ENCODE measurements around the gene MEIS2. TPM values are rescaled to one million over a fixed set of nuclear protein-coding genes. Genes with fewer than 3 reads are reported as not detected.

Gene MEIS2
- total RNA-seq, 1 experiment from 2014 or later, result 17.5 TPM

DNA sequence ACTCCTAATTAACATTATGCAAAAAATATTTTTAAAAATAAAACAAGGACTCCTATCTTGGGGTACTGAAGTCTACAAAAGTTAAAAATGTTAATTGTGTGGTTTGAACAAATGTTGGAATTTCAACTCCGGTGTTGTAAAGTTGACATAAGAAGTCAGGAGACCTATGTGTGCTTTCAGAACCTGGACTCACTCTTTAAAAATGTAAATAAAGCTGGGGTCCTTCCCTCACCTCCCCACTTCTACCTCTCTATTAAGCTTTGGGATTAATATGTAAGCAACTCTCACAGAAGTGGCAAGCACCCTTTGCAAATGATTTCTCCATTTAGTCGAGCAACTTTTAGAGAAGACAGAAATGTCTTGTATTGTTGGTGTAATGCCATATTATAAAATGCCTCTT, 11.9 kb downstream of the MEIS2 start:
- Histone ChIP-seq H3F3A (ENCODE audit: low read length, unreplicated experiment) (no peaks in the 10 kb centered on the region), H3K4me3 (ENCODE audit: low read length) (no peak overlapping the region), H4K20me1 (ENCODE audit: low read length) (no peaks in the 10 kb centered on the region), H3K27ac (ENCODE audit: low read length) (no peak overlapping the region), H3K36me3 (ENCODE audit: low read depth, low read length) (peaks cover 13% of the 10 kb centered on the region), H3K79me2 (ENCODE audit: low read length) (no peaks in the 10 kb centered on the region), H3K9me2 (replicated peaks; ENCODE audit: low read length) (no peaks in the 10 kb centered on the region), H3K27me3 (ENCODE audit: low read length) (no peaks in the 10 kb centered on the region), H3K9me3 (ENCODE audit: low read length) (no peaks in the 10 kb centered on the region), H3K4me2 (ENCODE audit: low read length) (no peak overlapping the region), H3K4me1 (ENCODE audit: insufficient read depth, low read length) (no peaks in the 10 kb centered on the region), H3K9ac (ENCODE audit: low read length) (no peak overlapping the region), H2AFZ (ENCODE audit: low read length) (no peak overlapping the region)
- intact Hi-C loops (cut with micrococcal nuclease), result no loop called here
- DNase-seq, result no peak
- ChIA-PET POLR2A (ENCODE audit: unreplicated experiment) (no interaction called here), CTCF (no interaction called here)
- ATAC-seq, result no peak
- no TSS peak for BruUV-seq (replicated peaks)
- TF ChIP-seq EZH2 (IDR thresholded peaks at IDR 0.05; ENCODE audit: low read length, unreplicated experiment) (no peak), EZH2phosphoT487 (IDR thresholded peaks at IDR 0.05; ENCODE audit: borderline replicate concordance, low read length) (no peak)
- TF ChIP-seq, protein P1, sequence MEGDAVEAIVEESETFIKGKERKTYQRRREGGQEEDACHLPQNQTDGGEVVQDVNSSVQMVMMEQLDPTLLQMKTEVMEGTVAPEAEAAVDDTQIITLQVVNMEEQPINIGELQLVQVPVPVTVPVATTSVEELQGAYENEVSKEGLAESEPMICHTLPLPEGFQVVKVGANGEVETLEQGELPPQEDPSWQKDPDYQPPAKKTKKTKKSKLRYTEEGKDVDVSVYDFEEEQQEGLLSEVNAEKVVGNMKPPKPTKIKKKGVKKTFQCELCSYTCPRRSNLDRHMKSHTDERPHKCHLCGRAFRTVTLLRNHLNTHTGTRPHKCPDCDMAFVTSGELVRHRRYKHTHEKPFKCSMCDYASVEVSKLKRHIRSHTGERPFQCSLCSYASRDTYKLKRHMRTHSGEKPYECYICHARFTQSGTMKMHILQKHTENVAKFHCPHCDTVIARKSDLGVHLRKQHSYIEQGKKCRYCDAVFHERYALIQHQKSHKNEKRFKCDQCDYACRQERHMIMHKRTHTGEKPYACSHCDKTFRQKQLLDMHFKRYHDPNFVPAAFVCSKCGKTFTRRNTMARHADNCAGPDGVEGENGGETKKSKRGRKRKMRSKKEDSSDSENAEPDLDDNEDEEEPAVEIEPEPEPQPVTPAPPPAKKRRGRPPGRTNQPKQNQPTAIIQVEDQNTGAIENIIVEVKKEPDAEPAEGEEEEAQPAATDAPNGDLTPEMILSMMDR (conservative IDR thresholded peaks at IDR 0.05; ENCODE audit: low read depth, low read length), result no peak

DNA sequence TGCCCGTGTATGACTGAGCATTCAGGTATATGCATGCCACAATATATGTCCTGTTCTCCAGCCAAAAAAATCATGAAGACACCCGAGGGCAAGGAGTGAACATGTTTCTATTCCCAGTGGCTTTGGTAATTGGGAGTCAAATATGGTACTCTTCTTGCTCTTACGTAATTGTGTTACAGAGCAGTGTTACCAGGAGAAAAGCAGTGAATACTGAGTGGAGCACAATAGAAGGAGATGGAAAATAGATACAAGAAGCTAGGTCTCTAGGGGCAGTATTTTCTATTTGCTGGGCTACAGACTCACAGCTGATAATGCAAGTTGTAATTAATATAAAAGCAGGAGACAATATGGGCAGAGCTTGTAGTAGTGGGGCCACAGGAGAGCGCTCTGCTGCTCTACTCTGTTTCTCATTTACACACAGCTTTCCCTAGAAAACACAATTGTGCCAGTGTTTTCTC, 13.2 kb downstream of the MEIS2 start:
- CTCF ChIA-PET, result no interaction called here
- Histone ChIP-seq H3K4me2 (ENCODE audit: low read length) (no peak overlapping the region), H2AFZ (ENCODE audit: low read length) (no peak overlapping the region)

DNA sequence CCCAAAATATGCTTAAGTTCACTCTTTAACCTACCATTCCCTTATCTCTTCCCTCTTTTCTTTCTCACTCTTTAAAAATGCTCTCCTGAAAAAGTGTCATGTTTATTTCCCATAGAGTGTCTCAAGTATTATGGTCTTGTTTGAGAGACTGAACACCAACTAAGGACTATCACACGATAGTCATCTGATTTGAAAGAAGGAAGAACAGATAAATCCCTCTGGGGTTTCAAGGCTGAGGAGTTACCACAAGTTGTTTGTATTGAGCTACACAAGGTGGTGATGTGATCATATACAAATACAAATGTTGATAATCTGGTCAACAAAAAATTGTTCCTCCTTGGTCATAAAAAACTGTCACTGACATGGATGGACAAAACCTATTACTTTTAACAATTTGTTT, 13.8 kb downstream of the MEIS2 start:
- no peak overlapping the region for H3K9ac ChIP-seq (ENCODE audit: low read length)
- no peak overlapping the region for H3K4me2 ChIP-seq (ENCODE audit: low read length)
- no peaks in the 10 kb centered on the region for H3F3A ChIP-seq (ENCODE audit: low read length, unreplicated experiment)
- no peak overlapping the region for H2AFZ ChIP-seq (ENCODE audit: low read length)
- ATAC-seq (no peak), DNase-seq (no peak)
- H3K27me3 ChIP-seq (ENCODE audit: low read length), result no peaks in the 10 kb centered on the region
- peaks cover 3% of the 10 kb centered on the region for H3K4me1 ChIP-seq (ENCODE audit: insufficient read depth, low read length)
- H4K20me1 ChIP-seq (ENCODE audit: low read length), result no peaks in the 10 kb centered on the region
- H3K9me2 ChIP-seq (replicated peaks; ENCODE audit: low read length), result no peaks in the 10 kb centered on the region
- peaks cover 13% of the 10 kb centered on the region for H3K36me3 ChIP-seq (ENCODE audit: low read depth, low read length)
- no peak overlapping the region for H3K27ac ChIP-seq (ENCODE audit: low read length)
- ChIA-PET POLR2A (ENCODE audit: unreplicated experiment) (no interaction called here), CTCF (no interaction called here)
- no peaks in the 10 kb centered on the region for H3K79me2 ChIP-seq (ENCODE audit: low read length)
- H3K9me3 ChIP-seq (ENCODE audit: low read length), result no peaks in the 10 kb centered on the region
- H3K4me3 ChIP-seq (ENCODE audit: low read length), result no peak overlapping the region
- intact Hi-C loops (cut with micrococcal nuclease), result no loop called here
- TF ChIP-seq, protein P1 (conservative IDR thresholded peaks at IDR 0.05; ENCODE audit: low read depth, low read length), result no peak
- TF ChIP-seq EZH2phosphoT487 (IDR thresholded peaks at IDR 0.05; ENCODE audit: borderline replicate concordance, low read length) (no peak), EZH2 (IDR thresholded peaks at IDR 0.05; ENCODE audit: low read length, unreplicated experiment) (no peak)
- BruUV-seq (replicated peaks), result no TSS peak

More for the DNA sequence above, 13.2 kb downstream of the MEIS2 start:
- no peaks in the 10 kb centered on the region for H3K4me1 ChIP-seq (ENCODE audit: insufficient read depth, low read length)
- no peak overlapping the region for H3K27ac ChIP-seq (ENCODE audit: low read length)
- ATAC-seq (no peak), DNase-seq (no peak)
- POLR2A ChIA-PET (ENCODE audit: unreplicated experiment), result no interaction called here
- H3K9ac ChIP-seq (ENCODE audit: low read length), result no peak overlapping the region
- no peaks in the 10 kb centered on the region for H3K9me2 ChIP-seq (replicated peaks; ENCODE audit: low read length)
- peaks cover 13% of the 10 kb centered on the region for H3K36me3 ChIP-seq (ENCODE audit: low read depth, low read length)
- H3K9me3 ChIP-seq (ENCODE audit: low read length), result no peaks in the 10 kb centered on the region
- no peaks in the 10 kb centered on the region for H3K27me3 ChIP-seq (ENCODE audit: low read length)
- intact Hi-C loops (cut with micrococcal nuclease), result no loop called here
- H4K20me1 ChIP-seq (ENCODE audit: low read length), result no peaks in the 10 kb centered on the region
- no peaks in the 10 kb centered on the region for H3K79me2 ChIP-seq (ENCODE audit: low read length)
- no peak overlapping the region for H3K4me3 ChIP-seq (ENCODE audit: low read length)
- TF ChIP-seq, protein P1 (conservative IDR thresholded peaks at IDR 0.05; ENCODE audit: low read depth, low read length), result no peak
- TF ChIP-seq EZH2 (IDR thresholded peaks at IDR 0.05; ENCODE audit: low read length, unreplicated experiment) (no peak), EZH2phosphoT487 (IDR thresholded peaks at IDR 0.05; ENCODE audit: borderline replicate concordance, low read length) (no peak)
- H3F3A ChIP-seq (ENCODE audit: low read length, unreplicated experiment), result no peaks in the 10 kb centered on the region
- no TSS peak for BruUV-seq (replicated peaks)
